ENCODE results near the gene BRI3BP. TPM values are rescaled to one million over a fixed set of nuclear protein-coding genes. Genes with fewer than 3 reads are reported as not detected.

Gene BRI3BP
- polyA plus RNA-seq, 3 donors: 4.4 to 6.9 (median 5.0) TPM

DNA sequence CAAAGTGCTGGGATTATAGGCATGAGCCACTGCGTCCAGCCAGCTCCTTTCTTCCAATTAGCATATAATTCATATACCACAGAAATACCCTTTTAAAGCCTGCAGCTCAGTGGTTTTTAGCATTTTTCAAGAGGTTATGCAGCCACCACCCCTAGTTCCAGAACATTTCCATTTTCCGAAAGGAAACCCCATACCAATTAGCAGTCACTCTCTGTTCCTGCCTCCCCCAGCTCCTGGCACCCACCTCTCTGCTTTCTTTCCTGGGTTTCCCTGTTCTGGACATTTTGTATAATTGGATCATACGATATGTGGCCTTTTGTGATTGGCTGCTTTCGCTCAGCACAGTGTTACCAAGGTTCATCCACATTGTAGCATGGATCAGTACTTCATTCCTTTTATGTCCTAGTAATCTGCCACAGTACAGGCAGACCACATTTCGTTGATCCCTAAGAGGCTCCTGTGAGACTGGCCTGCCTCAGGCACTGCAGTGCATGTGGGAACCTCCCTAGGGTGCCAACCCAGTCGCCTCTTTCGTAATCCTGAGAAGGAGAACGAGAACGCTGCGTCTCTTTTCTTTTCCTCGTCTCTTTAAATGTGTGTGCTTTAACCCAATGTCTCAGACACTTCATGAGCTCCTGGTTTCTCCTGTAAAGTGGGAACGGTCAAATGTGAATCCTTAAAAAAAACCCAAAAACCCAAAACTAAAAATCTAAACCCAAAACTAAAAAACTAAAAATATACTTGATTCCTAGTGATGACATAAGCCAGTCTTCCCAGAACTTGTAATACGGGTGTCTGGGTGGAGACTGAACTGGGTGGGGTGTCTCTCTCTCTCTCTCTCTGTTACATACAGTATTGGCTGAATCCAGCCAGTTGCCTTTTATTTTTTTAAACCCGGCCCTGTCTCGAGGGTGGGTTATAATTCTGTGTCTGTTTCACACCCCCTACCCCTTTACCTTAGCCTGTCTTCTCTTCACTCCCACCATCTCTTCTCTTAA, 86.5 kb downstream of the BRI3BP start:
- peaks cover 3 to 20% of the 10 kb centered on the region in 2 donors for H3K36me3 ChIP-seq (replicated peaks in 1 of 2; ENCODE audit: control insufficient read depth in 1 of 2, insufficient read depth in 2 of 2, low read length in 2 of 2)
- H3K4me2 ChIP-seq (replicated peaks; ENCODE audit: extremely low read depth, low read length, poor library complexity, severe bottlenecking): no peak overlapping the region
- H3K9ac ChIP-seq (ENCODE audit: insufficient read depth, low read length, poor library complexity, severe bottlenecking): no peak overlapping the region
- H3K27ac ChIP-seq (ENCODE audit: low read depth in 1 of 2, low read length in 2 of 2): no peak overlapping the region
- H3K4me1 Mint-ChIP-seq: peaks cover 8% of the 10 kb centered on the region
- H3K9me3 Mint-ChIP-seq: peaks cover 0 to 2% (median 0%) of the 10 kb centered on the region in 7 donors
- no peaks in the 10 kb centered on the region for H3K9me3 ChIP-seq (replicated peaks in 1 of 2; ENCODE audit: control insufficient read depth in 1 of 2, insufficient read depth in 1 of 2, low read length in 2 of 2)
- H4K20me1 ChIP-seq (ENCODE audit: insufficient read depth, low read length): no peaks in the 10 kb centered on the region
- no peak for DNase-seq
- H3K27me3 ChIP-seq (ENCODE audit: control insufficient read depth in 2 of 2, insufficient read depth in 2 of 2, low read length in 2 of 2): no peaks in the 10 kb centered on the region
- intact Hi-C loops (cut with micrococcal nuclease): no loop called here
- peaks cover 0 to 3% (median 1%) of the 10 kb centered on the region in 3 donors for H3K27me3 Mint-ChIP-seq (ENCODE audit: low read depth in 3 of 3)
- 63% methylated on average over 7 of the region's 15 CpGs for WGBS (ENCODE audit: insufficient coverage)
- H3K79me2 ChIP-seq (ENCODE audit: insufficient read depth, low read length): no peaks in the 10 kb centered on the region
- no peak overlapping the region for H3K4me3 ChIP-seq (replicated peaks in 1 of 3; ENCODE audit: low read depth in 2 of 3, low read length in 3 of 3)
- H3K4me3 Mint-ChIP-seq: peak overlapping the region; percentile 18 to 32
- H3K27ac Mint-ChIP-seq: peak overlapping the region in 5 of 7 donors; percentile 2 to 71 (median 66)
- TF ChIP-seq, protein P1, sequence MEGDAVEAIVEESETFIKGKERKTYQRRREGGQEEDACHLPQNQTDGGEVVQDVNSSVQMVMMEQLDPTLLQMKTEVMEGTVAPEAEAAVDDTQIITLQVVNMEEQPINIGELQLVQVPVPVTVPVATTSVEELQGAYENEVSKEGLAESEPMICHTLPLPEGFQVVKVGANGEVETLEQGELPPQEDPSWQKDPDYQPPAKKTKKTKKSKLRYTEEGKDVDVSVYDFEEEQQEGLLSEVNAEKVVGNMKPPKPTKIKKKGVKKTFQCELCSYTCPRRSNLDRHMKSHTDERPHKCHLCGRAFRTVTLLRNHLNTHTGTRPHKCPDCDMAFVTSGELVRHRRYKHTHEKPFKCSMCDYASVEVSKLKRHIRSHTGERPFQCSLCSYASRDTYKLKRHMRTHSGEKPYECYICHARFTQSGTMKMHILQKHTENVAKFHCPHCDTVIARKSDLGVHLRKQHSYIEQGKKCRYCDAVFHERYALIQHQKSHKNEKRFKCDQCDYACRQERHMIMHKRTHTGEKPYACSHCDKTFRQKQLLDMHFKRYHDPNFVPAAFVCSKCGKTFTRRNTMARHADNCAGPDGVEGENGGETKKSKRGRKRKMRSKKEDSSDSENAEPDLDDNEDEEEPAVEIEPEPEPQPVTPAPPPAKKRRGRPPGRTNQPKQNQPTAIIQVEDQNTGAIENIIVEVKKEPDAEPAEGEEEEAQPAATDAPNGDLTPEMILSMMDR (IDR thresholded peaks at IDR 0.05): no peak
- no peaks in the 10 kb centered on the region for H3K4me1 ChIP-seq (ENCODE audit: control insufficient read depth in 1 of 2, insufficient read depth in 2 of 2, low read length in 2 of 2)
- peaks cover 48% of the 10 kb centered on the region in 2 donors for H3K36me3 Mint-ChIP-seq
- H2AFZ ChIP-seq (ENCODE audit: insufficient read depth, low read depth, low read length, poor library complexity, severe bottlenecking): no peak overlapping the region

Small RNAs within 50 kb of the gene (small RNA-seq; reads per million reads assigned to genes)
- gene AC122688.1 (ENCODE audit: insufficient read length, low read depth): not detected

Other genes with a start within 250 kb of the BRI3BP start
- 10 to 100 TPM; 13.1 to 34.3 (median 15.2) TPM for gene SCARB1, start 129.8 kb upstream of the BRI3BP start, polyA plus RNA-seq
- gene UBC, start 79.0 kb upstream of the BRI3BP start, polyA plus RNA-seq: over 10,000 TPM in 1 of 3 donors, 1,000 to 10,000 TPM in 1, 100 to 1,000 TPM in 1; 969 to 11,097 (median 1,385) TPM
- gene DHX37, start 4.5 kb upstream of the BRI3BP start, polyA plus RNA-seq: 10 to 100 TPM in 1 of 3 donors, 1 to 10 TPM in 2; 1.4 to 11.6 (median 1.8) TPM
- 1 to 10 TPM; 4.7 to 7.9 (median 5.1) TPM for gene AACS, start 71.8 kb downstream of the BRI3BP start, polyA plus RNA-seq
- gene TMEM132B, start 192.7 kb downstream of the BRI3BP start, polyA plus RNA-seq: not detected